OCI-LY1 (cell line): ENCODE measurements around the gene GUCA1C.

ENCODE experiments used
- H2AFZ ChIP-seq: fragments of 200-600 bp; sonication (generic), shearing (Covaris generic); 2 replicates; pipeline ENCODE4 v1.6.0; 2014; ENCODE audit warnings: antibody characterized with exemption, mild to moderate bottlenecking, low read length
- H3F3A ChIP-seq: fragments of 200-600 bp; sonication (generic), shearing (Covaris generic); 2 replicates; pipeline ENCODE4 v1.6.0; 2014; ENCODE audit warnings: mild to moderate bottlenecking, antibody characterized with exemption, low read length, moderate library complexity; ENCODE audit not compliant: insufficient read depth
- H3K27ac ChIP-seq: fragments of 200-600 bp; sonication (generic); 2 replicates; pipeline ENCODE4 v1.5.1; 2014; ENCODE audit warnings: low read length, mixed run types, mild to moderate bottlenecking, low read depth; ENCODE audit not compliant: poor library complexity, severe bottlenecking
- H3K27me3 ChIP-seq: fragments of 200-600 bp; sonication (generic); 2 replicates; pipeline ENCODE4 v1.6.0; 2014; ENCODE audit warnings: antibody characterized with exemption, mild to moderate bottlenecking, low read length, moderate library complexity; ENCODE audit not compliant: insufficient read depth
- H3K36me3 ChIP-seq: fragments of 200-600 bp; sonication (generic); 2 replicates; pipeline ENCODE4 v1.6.1; 2014; ENCODE audit warnings: mild to moderate bottlenecking, antibody characterized with exemption, low read length, moderate library complexity, mixed read lengths; ENCODE audit not compliant: insufficient read depth
- H3K4me1 ChIP-seq: fragments of 200-600 bp; sonication (generic); 2 replicates; pipeline ENCODE4 v1.5.1; 2014; ENCODE audit warnings: mild to moderate bottlenecking, low read length, moderate library complexity; ENCODE audit not compliant: insufficient read depth, severe bottlenecking
- H3K4me2 ChIP-seq: fragments of 200-600 bp; sonication (generic), shearing (Covaris generic); 2 replicates; pipeline ENCODE4 v1.6.1; 2014; ENCODE audit warnings: low read length
- H3K4me3 ChIP-seq: fragments of 200-600 bp; sonication (generic); 2 replicates; pipeline ENCODE4 v1.5.1; 2014; ENCODE audit warnings: low read length, low read depth, mild to moderate bottlenecking, mixed read lengths; ENCODE audit not compliant: poor library complexity, severe bottlenecking
- H3K79me2 ChIP-seq: fragments of 200-600 bp; shearing (Covaris generic); 2 replicates; pipeline ENCODE4 v1.6.1; 2016; ENCODE audit warnings: mixed run types, low read length, mixed read lengths; ENCODE audit not compliant: insufficient read depth
- H3K9ac ChIP-seq: fragments of 200-600 bp; sonication (generic), shearing (Covaris generic); 2 replicates; pipeline ENCODE4 v1.6.1; 2014; ENCODE audit warnings: mild to moderate bottlenecking, low read length, mixed read lengths
- H3K9me2 ChIP-seq: fragments of 200-600 bp; sonication (generic), shearing (Covaris generic); 2 replicates; pipeline ENCODE4 v1.6.1; 2014; ENCODE audit warnings: low read depth, mild to moderate bottlenecking, low read length, mixed read lengths
- H3K9me3 ChIP-seq: fragments of 200-600 bp; shearing (Covaris generic); 2 replicates; pipeline ENCODE4 v1.6.1; 2014; ENCODE audit warnings: low read length, mixed read lengths
- H4K20me1 ChIP-seq: fragments of 200-600 bp; sonication (generic), shearing (Covaris generic); 2 replicates; pipeline ENCODE4 v1.6.0; 2016; ENCODE audit warnings: mild to moderate bottlenecking, low read length; ENCODE audit not compliant: insufficient read depth
- CTCF ChIP-seq: fragments of 200-600 bp; sonication (generic), shearing (Covaris generic); IDR thresholded peaks from 2 replicates; pipeline ENCODE4 v1.5.1; 2017; ENCODE audit warnings: mild to moderate bottlenecking, antibody characterized with exemption, low read length, moderate library complexity, mixed read lengths
- EZH2 ChIP-seq: fragments of 200-600 bp; sonication (generic), shearing (Covaris generic); IDR thresholded peaks from 2 replicates; pipeline ENCODE4 v1.8.0; 2017; ENCODE audit warnings: borderline replicate concordance, mixed run types, mild to moderate bottlenecking, antibody characterized with exemption, low read length, moderate library complexity, mixed read lengths

GUCA1C gene

GRCh38 chr3:108907194-108907593 lies 46.5 kb downstream of the GUCA1C start:
- Histone ChIP-seq H3K9ac (no peak overlapping the region), H3K9me2 (no peaks in the 10 kb centered on the region), H3K9me3 (no peaks in the 10 kb centered on the region), H3K4me2 (no peak overlapping the region), H4K20me1 (no peaks in the 10 kb centered on the region), H3K36me3 (no peaks in the 10 kb centered on the region), H2AFZ (no peak overlapping the region), H3K79me2 (no peaks in the 10 kb centered on the region), H3K4me3 (no peak overlapping the region), H3K27ac (no peak overlapping the region), H3F3A (no peaks in the 10 kb centered on the region), H3K27me3 (no peaks in the 10 kb centered on the region), H3K4me1 (no peaks in the 10 kb centered on the region)
- no peak for TF ChIP-seq CTCF
- no peak for TF ChIP-seq EZH2

GRCh38 chr3:108899530-108899929 lies 54.1 kb downstream of the GUCA1C start:
- Histone ChIP-seq H3K4me3 (no peak overlapping the region), H3K79me2 (no peaks in the 10 kb centered on the region), H3K4me2 (no peak overlapping the region), H4K20me1 (no peaks in the 10 kb centered on the region), H3K9me2 (no peaks in the 10 kb centered on the region), H3K36me3 (no peaks in the 10 kb centered on the region), H3K9me3 (no peaks in the 10 kb centered on the region), H3K4me1 (no peaks in the 10 kb centered on the region), H3K27me3 (peaks cover 3% of the 10 kb centered on the region; the same call in 1 of the 2 replicates), H2AFZ (no peak overlapping the region), H3K9ac (no peak overlapping the region), H3F3A (no peaks in the 10 kb centered on the region), H3K27ac (no peak overlapping the region)
- no peak for TF ChIP-seq CTCF
- TF ChIP-seq EZH2, result no peak

GRCh38 chr3:108897883-108898282 lies 55.8 kb downstream of the GUCA1C start:
- no peak for TF ChIP-seq EZH2
- Histone ChIP-seq H4K20me1 (no peaks in the 10 kb centered on the region), H3F3A (no peaks in the 10 kb centered on the region), H3K4me1 (no peaks in the 10 kb centered on the region), H3K27me3 (peaks cover 3% of the 10 kb centered on the region; the same call in 1 of the 2 replicates), H3K27ac (no peak overlapping the region), H3K4me3 (no peak overlapping the region), H3K36me3 (no peaks in the 10 kb centered on the region), H2AFZ (no peak overlapping the region), H3K9me3 (no peaks in the 10 kb centered on the region), H3K9me2 (no peaks in the 10 kb centered on the region), H3K4me2 (no peak overlapping the region), H3K9ac (no peak overlapping the region), H3K79me2 (no peaks in the 10 kb centered on the region)

GRCh38 chr3:108894981-108895380 lies 58.7 kb downstream of the GUCA1C start:
- no peak overlapping the region for H2AFZ ChIP-seq
- no peaks in the 10 kb centered on the region for H3F3A ChIP-seq
- no peak for TF ChIP-seq EZH2
- TF ChIP-seq CTCF, result no peak

More at GRCh38 chr3:108894981-108895380, 58.7 kb downstream of the GUCA1C start:
- no peaks in the 10 kb centered on the region for H3K79me2 ChIP-seq
- no peaks in the 10 kb centered on the region for H3K9me3 ChIP-seq
- H4K20me1 ChIP-seq, result no peaks in the 10 kb centered on the region
- peaks cover 3% of the 10 kb centered on the region; the same call in 1 of the 2 replicates for H3K27me3 ChIP-seq
- no peak overlapping the region for H3K4me3 ChIP-seq
- H3K27ac ChIP-seq, result no peak overlapping the region
- no peaks in the 10 kb centered on the region for H3K9me2 ChIP-seq
- H3K4me1 ChIP-seq, result no peaks in the 10 kb centered on the region
- no peaks in the 10 kb centered on the region for H3K36me3 ChIP-seq
- H3K4me2 ChIP-seq, result no peak overlapping the region
- H3K9ac ChIP-seq, result no peak overlapping the region
